ENCODE data around the gene EPB42.
A peak's percentile ranks its signal among the peaks of the same experiment; 100 is the strongest.
"Not testable (repeated sequence)": the region's sequence is repeated elsewhere in the genome, so short reads cannot be mapped to it uniquely, and the experiment has no call there.

Gene EPB42

GRCh38 chr15:43211224-43211735, 9.5 kb downstream of the EPB42 start:
- no peak for DNase-seq

- no peak for DNase-seq
These were observed 10.0 kb downstream of the EPB42 start for GRCh38 chr15:43210807-43211206.

GRCh38 chr15:43210172-43210745, 10.6 kb downstream of the EPB42 start:
- DNase-seq, result no peak

DNA sequence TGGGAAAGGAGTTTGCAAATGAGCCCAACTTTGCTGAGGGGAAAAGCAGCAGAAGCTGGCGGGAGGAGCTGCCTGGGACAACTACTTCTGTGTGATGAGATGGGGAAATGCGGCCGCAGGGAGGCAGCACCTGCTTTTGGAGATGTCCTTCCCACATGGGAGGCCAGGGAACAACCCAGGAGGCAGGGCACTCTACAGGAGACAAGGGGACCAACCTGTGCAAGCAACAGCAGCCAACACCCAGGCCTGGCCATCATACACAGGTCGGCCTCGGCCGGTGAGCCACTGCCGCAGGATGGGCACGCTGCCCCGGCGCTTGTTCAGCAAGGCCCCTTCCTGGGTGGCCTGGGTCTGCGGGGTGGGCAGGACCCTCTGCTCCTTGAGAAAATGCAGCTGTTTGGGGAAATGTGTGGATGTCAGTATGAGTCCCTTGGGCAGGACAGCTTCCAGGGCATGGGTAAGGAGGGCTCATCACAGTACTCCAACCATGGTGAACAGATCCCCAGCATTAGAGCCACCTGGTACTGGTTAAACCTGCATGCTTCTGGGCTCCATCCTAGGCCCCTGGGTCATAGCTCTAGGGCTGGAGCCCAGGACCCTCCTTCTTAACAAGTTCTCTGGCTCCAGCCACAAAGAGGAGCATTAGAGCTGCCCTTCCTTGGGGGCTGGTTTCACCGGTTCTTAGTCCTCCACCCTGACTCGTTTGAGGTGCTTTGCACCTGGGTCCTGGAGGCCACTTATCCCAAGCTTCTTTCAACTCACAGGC, 11.6 kb downstream of the EPB42 start:
- no peak for DNase-seq

DNA sequence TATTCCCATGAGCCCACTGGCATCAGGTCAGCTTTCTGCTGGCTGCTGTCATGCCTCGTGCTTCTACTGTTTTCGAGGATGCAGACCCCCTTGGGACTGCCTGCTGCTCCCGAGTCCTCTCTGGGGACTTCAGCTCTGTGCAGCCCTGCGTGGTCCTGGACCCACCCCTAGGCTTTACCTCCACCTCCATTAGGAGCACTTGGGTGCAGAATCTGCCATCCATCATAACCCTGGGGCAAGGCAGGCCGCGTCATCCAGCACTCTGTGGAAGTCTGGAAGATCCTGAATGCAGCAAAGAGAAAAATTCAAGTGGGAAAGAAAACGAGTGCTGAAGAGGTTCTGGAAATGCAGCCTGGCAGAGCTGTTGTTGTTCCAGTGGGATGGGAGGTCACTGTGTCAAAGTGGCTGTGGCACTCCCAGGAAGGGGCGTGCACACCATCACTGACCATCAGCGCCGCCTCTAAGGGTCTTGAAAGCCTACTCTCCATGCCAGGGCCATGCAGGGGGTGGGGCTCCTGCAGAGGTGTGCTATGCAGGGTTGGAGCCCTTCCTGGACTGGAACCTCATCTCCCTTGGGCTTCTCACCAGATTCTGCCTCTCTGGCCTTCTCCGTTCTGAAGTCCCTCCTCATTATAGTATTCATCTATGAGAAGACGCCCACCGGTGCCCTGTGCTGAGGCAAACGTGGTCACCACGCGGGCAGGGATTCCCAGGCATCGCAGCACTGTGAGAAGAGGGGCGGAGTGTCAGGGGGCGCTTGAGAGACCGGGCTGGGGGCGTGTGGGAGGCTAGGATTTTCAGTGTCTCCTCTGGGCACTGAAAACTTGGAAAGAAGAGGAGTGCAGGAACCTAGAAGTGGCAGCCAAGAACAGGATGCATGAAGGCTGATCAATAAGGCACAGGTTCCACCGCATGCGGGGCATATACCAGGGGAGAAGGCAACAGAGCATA, 12.5 kb downstream of the EPB42 start:
- DNase-seq, result no peak

GRCh38 chr15:43207024-43207423, 13.8 kb downstream of the EPB42 start:
- DNase-seq, result no peak

GRCh38 chr15:43206054-43206453, 14.8 kb downstream of the EPB42 start:
- DNase-seq, result no peak

- peak; percentile 52 for DNase-seq
These were observed 16.6 kb downstream of the EPB42 start for GRCh38 chr15:43204016-43204901.

DNA sequence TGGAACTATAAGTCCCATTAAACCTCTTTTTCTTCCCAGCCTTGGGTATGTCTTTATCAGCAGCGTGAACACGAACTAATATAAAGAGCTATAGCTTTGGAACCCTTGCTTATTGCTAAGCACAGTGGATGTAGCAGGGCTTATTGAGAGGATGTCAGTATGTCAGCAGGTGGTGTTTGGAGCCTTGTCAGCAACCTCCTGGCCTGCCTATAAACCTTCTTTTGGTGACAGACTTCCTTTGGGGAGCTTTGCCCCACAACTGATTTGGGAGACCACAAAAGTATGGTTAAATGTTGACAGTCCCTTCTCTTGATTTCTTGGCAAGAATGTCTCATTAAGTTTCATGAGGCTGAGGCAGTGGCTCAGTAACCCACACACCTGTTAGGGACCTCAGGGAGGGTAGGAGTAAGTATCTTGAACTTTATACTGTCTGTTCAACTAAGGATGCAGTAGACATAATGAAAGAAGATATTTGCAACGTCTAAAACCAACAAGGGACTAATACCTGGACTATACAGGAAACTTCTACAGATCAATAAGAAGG, 20.8 kb downstream of the EPB42 start:
- no peak for DNase-seq

- no peak for DNase-seq
These were observed 21.8 kb downstream of the EPB42 start for GRCh38 chr15:43198992-43199391.

DNA sequence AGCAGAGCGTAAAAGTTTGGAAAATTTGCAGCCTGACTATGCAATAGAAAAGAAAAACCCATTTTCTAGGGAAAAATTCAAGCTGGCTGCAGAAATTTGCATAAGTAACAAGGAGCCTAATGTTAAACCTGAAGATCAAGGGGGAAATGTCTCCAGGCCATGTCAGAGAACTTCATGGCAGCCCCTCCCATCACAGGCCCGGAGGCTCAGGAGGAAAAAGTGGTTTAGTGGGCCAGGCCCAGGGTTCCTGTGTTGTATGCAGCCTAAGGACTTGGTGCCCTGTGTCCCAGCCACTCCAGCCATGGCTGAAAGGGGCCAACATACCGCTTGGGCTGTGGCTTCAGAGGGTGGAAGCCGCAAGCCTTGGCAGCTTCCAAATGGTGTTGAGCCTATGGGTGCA, 22.3 kb downstream of the EPB42 start:
- DNase-seq, result not testable (repeated sequence)

DNA sequence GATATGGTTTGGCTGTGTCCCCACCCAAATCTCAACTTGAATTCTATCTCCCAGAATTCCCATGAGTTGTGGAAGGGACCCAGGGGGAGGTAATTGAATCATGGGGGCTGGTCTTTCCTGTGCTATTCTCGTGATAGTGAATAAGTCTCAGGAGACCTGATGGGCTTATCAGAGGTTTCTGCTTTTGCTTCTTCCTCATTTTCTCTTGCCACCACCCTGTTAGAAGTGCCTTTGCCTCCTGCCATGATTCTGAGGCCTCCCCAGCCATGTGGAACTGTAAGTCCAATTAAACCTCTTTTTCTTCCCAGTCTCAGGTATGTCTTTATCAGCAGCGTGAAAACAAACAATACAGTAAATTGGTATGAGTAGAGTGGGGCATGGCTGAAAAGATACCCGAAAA, 23.0 kb downstream of the EPB42 start:
- not testable (repeated sequence) for DNase-seq

- DNase-seq, result no peak
These were observed 23.9 kb downstream of the EPB42 start for GRCh38 chr15:43196760-43197548.

DNA sequence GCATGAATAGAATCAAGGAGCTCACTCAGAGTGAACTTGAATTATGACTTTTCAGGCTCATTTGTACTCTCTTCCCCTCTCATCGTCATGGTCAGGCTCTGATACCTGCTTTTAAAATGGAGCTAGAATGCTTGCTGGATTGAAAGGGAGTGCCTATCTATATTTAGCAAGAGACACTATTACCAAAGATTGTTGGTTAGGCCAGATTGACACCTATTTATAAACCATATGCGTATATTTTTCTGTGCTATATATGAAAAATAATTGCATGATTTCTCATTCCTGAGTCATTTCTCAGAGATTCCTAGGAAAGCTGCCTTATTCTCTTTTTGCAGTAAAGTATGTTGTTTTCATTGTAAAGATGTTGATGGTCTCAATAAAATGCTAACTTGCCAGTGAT, 26.0 kb downstream of the EPB42 start:
- DNase-seq, result no peak

GRCh38 chr15:43193710-43194109, 27.1 kb downstream of the EPB42 start:
- DNase-seq, result no peak

DNA sequence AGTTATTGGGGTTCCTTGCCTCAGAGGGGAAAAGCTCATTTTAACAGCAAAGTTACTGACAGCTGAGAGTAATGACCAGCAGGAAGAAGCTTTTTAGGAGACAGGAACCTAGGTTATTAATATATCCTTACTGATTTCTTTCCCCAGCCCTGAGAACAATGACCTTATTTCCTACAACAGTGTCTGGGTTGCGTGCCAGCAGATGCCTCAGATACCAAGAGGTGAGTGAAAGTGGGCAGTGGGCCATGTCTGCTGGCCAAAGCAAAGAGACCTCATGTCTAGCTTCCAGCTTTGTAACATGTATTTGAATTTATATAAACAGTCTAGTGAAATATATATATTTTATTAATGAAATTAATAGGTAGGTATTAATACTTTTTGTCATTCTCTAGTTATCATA, 30.6 kb downstream of the EPB42 start:
- no peak for DNase-seq

- no peak for DNase-seq
These were observed 31.5 kb downstream of the EPB42 start for GRCh38 chr15:43189296-43189695.

DNA sequence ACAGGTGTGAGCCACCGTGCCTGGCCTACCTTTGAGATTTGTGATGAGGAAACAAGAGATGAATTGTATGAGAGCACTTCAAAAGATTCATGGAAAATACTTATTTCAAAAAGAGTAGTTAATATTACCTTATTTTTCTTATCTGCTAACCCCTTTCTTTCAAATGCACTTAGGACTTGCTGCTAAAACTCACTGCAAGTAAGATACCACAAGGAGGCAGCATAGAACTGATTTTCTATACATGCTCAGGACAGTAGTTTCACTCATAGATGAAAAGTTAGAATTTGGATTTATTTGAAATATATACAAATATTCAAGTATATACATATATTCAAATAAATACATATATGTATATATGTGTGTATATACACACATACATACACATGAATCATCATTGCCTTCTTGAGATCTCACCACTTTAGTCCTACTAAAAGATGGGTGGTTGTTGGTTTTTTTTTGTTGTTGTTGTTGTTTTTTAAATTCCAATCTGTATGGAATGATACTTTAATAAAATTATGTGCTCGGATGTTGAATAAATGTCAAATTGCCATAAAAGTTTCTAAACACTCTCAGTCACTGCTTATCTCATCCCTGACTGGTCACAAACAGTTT, 33.2 kb downstream of the EPB42 start:
- DNase-seq, result no peak

DNA sequence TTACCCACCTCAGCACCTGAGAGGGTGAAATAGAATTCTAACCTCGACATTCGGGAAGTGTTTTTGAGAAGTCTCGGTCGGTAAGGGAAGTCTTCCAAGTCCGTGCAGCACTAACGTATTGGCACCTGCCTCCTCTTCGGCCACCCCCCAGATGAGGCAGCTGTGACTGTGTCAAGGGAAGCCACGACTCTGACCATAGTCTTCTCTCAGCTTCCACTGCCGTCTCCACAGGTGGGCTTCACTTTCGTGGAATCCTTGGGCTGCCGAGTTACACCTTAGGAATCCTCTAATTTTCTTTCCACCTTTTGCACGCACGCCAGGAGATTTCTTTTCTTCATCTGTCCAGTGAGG, 34.8 kb downstream of the EPB42 start:
- DNase-seq, result no peak

DNA sequence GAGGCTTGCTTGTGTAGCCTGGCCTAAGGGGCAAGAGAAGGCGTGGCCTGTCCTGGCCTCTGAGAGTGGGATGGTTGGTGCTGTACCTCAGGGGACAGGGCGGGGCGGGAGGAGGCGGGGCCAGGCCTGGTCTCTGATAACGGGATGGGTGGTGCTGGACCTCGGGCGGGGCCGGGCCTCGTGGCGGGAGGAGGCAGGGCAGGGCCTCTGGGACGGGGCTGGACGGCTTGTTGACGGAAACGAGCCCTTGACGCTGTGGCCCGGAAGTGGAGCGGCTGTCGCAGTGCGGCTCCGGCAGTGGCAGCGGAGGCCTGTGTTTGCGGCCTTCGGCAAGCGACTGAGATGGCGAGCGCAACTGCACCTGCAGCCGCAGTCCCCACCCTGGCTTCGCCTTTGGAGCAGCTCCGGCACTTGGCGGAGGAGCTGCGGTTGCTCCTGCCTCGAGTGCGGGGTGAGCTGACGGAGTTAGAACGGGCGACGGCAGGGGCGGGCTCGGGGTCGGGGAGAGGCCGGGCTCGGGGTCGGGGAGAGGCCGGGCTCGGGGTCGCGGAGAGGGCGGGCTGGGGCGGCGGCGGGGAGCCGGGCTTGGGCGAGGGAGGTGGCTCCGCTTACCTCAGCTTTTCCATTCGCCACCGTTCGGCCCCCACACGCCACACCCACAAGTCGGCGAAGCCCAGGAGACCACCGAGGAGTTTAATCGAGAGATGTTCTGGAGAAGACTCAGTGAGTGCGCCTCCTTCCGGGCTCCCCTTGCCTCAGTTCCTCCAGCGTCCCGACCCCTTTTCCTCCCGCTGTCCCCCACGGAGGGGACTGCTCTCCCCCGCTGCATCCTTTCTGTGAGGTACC, 35.4 kb downstream of the EPB42 start, which contains the start of gene CCNDBP1:
CCNDBP1 (plus strand) TSS at position 247 of the 846 bp plus-strand sequence; CDS start at position 343, 96 bp downstream.
- DNase-seq, result peak; percentile 82
